ENCODE results near the gene FGD5.

The FGD5 gene

DNA sequence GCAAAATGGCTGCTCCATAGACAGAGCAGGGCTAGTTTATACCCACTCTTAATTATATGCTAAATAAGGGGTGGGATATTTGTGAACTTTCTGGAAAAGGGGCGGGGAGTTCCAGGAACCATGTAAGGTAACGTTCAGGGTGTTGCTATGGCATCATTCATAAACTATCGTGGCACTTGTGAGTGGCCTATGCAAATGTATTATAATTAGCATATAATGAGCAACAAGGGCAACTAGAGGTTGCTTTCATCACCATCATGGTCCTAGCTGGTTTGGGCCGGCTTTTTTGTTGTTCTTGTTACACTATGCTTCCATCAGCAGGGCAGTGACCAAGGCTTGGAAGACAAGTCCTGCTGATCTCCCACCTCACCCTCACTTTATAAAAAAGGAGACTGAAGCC is 43.2 kb upstream of the FGD5 start:
- H3F3A ChIP-seq (ENCODE audit: insufficient read depth, low read length), result no peaks in the 10 kb centered on the region
- no peak overlapping the region for H3K4me2 ChIP-seq (ENCODE audit: low read depth, low read length)
- H3K9me3 ChIP-seq (replicated peaks; ENCODE audit: insufficient read depth, low read length), result no peaks in the 10 kb centered on the region
- no peak overlapping the region for H3K4me3 ChIP-seq (ENCODE audit: low read length)
- H3K27me3 ChIP-seq (replicated peaks; ENCODE audit: insufficient read depth, low read length), result no peaks in the 10 kb centered on the region
- no peaks in the 10 kb centered on the region for H4K20me1 ChIP-seq (ENCODE audit: insufficient read depth, low read length)
- H3K79me2 ChIP-seq (ENCODE audit: low read length), result no peaks in the 10 kb centered on the region
- H3K4me1 ChIP-seq (ENCODE audit: low read length), result no peaks in the 10 kb centered on the region
- no peak for DNase-seq
- H3K27ac ChIP-seq (ENCODE audit: low read length), result no peak overlapping the region
- TF ChIP-seq CTCF (IDR thresholded peaks at IDR 0.05; ENCODE audit: low read length) (no peak), EZH2 (optimal IDR thresholded peaks at IDR 0.05; ENCODE audit: low read depth, low read length) (no peak), EZH2phosphoT487 (IDR thresholded peaks at IDR 0.05; ENCODE audit: low read length) (no peak)
- no peak overlapping the region for H2AFZ ChIP-seq (ENCODE audit: low read length)
- no peak overlapping the region for H3K9ac ChIP-seq (ENCODE audit: low read length)
- H3K9me2 ChIP-seq (replicated peaks; ENCODE audit: insufficient read depth, low read length), result no peaks in the 10 kb centered on the region
- no peaks in the 10 kb centered on the region for H3K36me3 ChIP-seq (replicated peaks; ENCODE audit: insufficient read depth, low read length)

GRCh38 chr3:14779069-14779685 is 39.6 kb upstream of the FGD5 start:
- no peak overlapping the region for H3K9ac ChIP-seq (ENCODE audit: low read length)
- no peaks in the 10 kb centered on the region for H3K36me3 ChIP-seq (replicated peaks; ENCODE audit: insufficient read depth, low read length)
- no peaks in the 10 kb centered on the region for H3K4me1 ChIP-seq (ENCODE audit: low read length)
- H3K79me2 ChIP-seq (ENCODE audit: low read length), result no peaks in the 10 kb centered on the region
- no peaks in the 10 kb centered on the region for H3K27me3 ChIP-seq (replicated peaks; ENCODE audit: insufficient read depth, low read length)
- no peak overlapping the region for H2AFZ ChIP-seq (ENCODE audit: low read length)
- no peaks in the 10 kb centered on the region for H3F3A ChIP-seq (ENCODE audit: insufficient read depth, low read length)
- no peak overlapping the region for H3K4me3 ChIP-seq (ENCODE audit: low read length)
- H4K20me1 ChIP-seq (ENCODE audit: insufficient read depth, low read length), result no peaks in the 10 kb centered on the region
- no peak for TF ChIP-seq CTCF (IDR thresholded peaks at IDR 0.05; ENCODE audit: low read length)
- no peak overlapping the region for H3K4me2 ChIP-seq (ENCODE audit: low read depth, low read length)
- H3K9me2 ChIP-seq (replicated peaks; ENCODE audit: insufficient read depth, low read length), result no peaks in the 10 kb centered on the region
- H3K9me3 ChIP-seq (replicated peaks; ENCODE audit: insufficient read depth, low read length), result no peaks in the 10 kb centered on the region
- no peak for DNase-seq
- H3K27ac ChIP-seq (ENCODE audit: low read length), result no peak overlapping the region

GRCh38 chr3:14780927-14781507 is 37.7 kb upstream of the FGD5 start:
- Histone ChIP-seq H4K20me1 (ENCODE audit: insufficient read depth, low read length) (no peaks in the 10 kb centered on the region), H3K9me2 (replicated peaks; ENCODE audit: insufficient read depth, low read length) (no peaks in the 10 kb centered on the region), H3K9me3 (replicated peaks; ENCODE audit: insufficient read depth, low read length) (no peaks in the 10 kb centered on the region), H3K4me1 (ENCODE audit: low read length) (no peaks in the 10 kb centered on the region), H3K27ac (ENCODE audit: low read length) (no peak overlapping the region), H3K27me3 (replicated peaks; ENCODE audit: insufficient read depth, low read length) (no peaks in the 10 kb centered on the region), H3K79me2 (ENCODE audit: low read length) (no peaks in the 10 kb centered on the region), H3K36me3 (replicated peaks; ENCODE audit: insufficient read depth, low read length) (no peaks in the 10 kb centered on the region), H3K9ac (ENCODE audit: low read length) (no peak overlapping the region), H2AFZ (ENCODE audit: low read length) (no peak overlapping the region), H3K4me3 (ENCODE audit: low read length) (no peak overlapping the region), H3K4me2 (ENCODE audit: low read depth, low read length) (no peak overlapping the region), H3F3A (ENCODE audit: insufficient read depth, low read length) (no peaks in the 10 kb centered on the region)
- TF ChIP-seq CTCF (IDR thresholded peaks at IDR 0.05; ENCODE audit: low read length), result peak; percentile 90
- TF ChIP-seq EZH2phosphoT487 (IDR thresholded peaks at IDR 0.05; ENCODE audit: low read length), result no peak
- peak; percentile 76 for DNase-seq
